Measurements from ENCODE around the gene CATSPERB.
A peak's percentile ranks its signal among the peaks of the same experiment; 100 is the strongest.

CATSPERB gene

DNA sequence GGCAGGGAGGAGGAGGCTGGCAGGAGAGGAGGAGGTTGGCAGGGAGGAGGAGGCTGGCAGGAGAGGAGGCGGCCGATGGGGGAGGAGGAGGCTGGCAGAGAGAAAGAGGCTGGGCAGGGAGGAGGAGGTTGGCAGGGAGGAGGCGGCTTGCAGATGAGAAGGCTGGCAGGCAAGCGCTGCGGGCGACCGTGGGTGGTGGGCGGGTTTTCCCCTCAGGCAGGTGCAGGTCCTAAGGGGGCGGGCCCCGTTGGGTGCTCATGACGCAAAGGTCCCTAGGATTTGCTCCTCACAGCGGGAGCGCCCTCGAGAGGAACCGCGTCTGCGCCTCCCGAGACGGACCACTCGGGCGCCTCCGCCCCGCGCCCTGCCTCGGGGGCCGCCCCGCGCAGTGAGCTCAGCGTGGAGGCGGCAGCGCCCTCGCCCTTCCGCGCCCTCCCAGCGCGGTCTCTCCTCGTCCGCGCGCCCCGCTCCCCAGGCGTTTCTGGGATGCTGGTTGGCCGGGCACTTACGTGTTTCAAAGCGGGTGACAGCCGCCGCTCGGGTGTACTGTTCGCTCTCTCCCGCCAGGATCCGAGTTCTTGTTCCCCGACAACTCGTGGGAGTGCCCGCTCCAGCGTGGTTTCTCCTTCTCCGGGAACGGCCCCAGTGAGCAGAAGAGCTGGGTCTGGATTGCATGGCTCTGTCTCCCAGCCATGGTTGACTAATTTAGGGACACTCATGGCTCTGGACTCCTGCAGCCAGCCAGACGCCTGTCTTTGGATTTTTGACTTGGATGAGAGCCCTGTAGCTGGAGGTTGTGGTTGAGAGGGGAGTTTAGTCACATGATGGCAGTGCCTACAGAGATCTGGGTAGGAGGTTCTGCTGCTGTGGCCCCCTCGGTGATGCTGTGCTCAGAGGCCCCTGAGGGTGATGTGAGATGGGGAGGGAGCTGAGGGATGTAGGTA is 157.7 kb downstream of the CATSPERB start (continued):
- peak; percentile 66 for TF ChIP-seq ZNF629 (tag by site-specific recombination; IDR thresholded peaks at IDR 0.05)
- TF ChIP-seq ZNF530 (tag by site-specific recombination; IDR thresholded peaks at IDR 0.05; ENCODE audit: low read depth): no peak
- peak; percentile 93 for TF ChIP-seq ZNF335 (tag by site-specific recombination; conservative IDR thresholded peaks at IDR 0.05)
- TF ChIP-seq, protein P1, sequence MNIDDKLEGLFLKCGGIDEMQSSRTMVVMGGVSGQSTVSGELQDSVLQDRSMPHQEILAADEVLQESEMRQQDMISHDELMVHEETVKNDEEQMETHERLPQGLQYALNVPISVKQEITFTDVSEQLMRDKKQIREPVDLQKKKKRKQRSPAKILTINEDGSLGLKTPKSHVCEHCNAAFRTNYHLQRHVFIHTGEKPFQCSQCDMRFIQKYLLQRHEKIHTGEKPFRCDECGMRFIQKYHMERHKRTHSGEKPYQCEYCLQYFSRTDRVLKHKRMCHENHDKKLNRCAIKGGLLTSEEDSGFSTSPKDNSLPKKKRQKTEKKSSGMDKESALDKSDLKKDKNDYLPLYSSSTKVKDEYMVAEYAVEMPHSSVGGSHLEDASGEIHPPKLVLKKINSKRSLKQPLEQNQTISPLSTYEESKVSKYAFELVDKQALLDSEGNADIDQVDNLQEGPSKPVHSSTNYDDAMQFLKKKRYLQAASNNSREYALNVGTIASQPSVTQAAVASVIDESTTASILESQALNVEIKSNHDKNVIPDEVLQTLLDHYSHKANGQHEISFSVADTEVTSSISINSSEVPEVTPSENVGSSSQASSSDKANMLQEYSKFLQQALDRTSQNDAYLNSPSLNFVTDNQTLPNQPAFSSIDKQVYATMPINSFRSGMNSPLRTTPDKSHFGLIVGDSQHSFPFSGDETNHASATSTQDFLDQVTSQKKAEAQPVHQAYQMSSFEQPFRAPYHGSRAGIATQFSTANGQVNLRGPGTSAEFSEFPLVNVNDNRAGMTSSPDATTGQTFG (tag by site-specific recombination; IDR thresholded peaks at IDR 0.05; ENCODE audit: borderline replicate concordance): no peak
- TF ChIP-seq, protein P2, sequence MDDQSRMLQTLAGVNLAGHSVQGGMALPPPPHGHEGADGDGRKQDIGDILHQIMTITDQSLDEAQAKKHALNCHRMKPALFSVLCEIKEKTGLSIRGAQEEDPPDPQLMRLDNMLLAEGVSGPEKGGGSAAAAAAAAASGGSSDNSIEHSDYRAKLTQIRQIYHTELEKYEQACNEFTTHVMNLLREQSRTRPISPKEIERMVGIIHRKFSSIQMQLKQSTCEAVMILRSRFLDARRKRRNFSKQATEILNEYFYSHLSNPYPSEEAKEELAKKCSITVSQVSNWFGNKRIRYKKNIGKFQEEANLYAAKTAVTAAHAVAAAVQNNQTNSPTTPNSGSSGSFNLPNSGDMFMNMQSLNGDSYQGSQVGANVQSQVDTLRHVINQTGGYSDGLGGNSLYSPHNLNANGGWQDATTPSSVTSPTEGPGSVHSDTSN (CRISPR knock-in tag; IDR thresholded peaks at IDR 0.05): no peak
- peak; percentile 91 for TF ChIP-seq EGR2 (tag by site-specific recombination; IDR thresholded peaks at IDR 0.05; ENCODE audit: low read depth)
- TF ChIP-seq, protein P3, sequence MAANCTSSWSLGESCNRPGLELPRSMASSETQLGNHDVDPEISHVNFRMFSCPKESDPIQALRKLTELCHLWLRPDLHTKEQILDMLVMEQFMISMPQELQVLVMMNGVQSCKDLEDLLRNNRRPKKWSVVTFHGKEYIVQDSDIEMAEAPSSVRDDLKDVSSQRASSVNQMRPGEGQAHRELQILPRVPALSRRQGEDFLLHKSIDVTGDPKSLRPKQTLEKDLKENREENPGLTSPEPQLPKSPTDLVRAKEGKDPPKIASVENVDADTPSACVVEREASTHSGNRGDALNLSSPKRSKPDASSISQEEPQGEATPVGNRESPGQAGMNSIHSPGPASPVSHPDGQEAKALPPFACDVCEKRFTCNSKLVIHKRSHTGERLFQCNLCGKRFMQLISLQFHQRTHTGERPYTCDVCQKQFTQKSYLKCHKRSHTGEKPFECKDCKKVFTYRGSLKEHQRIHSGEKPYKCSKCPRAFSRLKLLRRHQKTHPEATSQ (tag by site-specific recombination; IDR thresholded peaks at IDR 0.05): no peak
- no peak; the same call in 1 of the 2 replicates for TF ChIP-seq KLF10 (tag by site-specific recombination; IDR thresholded peaks at IDR 0.05)
- peak; percentile 49; the same call in 1 of the 2 replicates for TF ChIP-seq ZSCAN30 (tag by site-specific recombination; IDR thresholded peaks at IDR 0.05)
- TF ChIP-seq ZNF473 (tag by site-specific recombination; IDR thresholded peaks at IDR 0.05): no peak
- TF ChIP-seq, protein P4, sequence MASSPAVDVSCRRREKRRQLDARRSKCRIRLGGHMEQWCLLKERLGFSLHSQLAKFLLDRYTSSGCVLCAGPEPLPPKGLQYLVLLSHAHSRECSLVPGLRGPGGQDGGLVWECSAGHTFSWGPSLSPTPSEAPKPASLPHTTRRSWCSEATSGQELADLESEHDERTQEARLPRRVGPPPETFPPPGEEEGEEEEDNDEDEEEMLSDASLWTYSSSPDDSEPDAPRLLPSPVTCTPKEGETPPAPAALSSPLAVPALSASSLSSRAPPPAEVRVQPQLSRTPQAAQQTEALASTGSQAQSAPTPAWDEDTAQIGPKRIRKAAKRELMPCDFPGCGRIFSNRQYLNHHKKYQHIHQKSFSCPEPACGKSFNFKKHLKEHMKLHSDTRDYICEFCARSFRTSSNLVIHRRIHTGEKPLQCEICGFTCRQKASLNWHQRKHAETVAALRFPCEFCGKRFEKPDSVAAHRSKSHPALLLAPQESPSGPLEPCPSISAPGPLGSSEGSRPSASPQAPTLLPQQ (tag by site-specific recombination; IDR thresholded peaks at IDR 0.05): peak; percentile 58; the same call in 1 of the 2 replicates
- TF ChIP-seq YY2 (tag by site-specific recombination; IDR thresholded peaks at IDR 0.05): 0 out of 2 replicates have a peak, but pooled peaks have one; percentile 12
- no peak for TF ChIP-seq ZNF571 (tag by site-specific recombination; IDR thresholded peaks at IDR 0.05)
- TF ChIP-seq, protein P5, sequence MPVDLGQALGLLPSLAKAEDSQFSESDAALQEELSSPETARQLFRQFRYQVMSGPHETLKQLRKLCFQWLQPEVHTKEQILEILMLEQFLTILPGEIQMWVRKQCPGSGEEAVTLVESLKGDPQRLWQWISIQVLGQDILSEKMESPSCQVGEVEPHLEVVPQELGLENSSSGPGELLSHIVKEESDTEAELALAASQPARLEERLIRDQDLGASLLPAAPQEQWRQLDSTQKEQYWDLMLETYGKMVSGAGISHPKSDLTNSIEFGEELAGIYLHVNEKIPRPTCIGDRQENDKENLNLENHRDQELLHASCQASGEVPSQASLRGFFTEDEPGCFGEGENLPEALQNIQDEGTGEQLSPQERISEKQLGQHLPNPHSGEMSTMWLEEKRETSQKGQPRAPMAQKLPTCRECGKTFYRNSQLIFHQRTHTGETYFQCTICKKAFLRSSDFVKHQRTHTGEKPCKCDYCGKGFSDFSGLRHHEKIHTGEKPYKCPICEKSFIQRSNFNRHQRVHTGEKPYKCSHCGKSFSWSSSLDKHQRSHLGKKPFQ (tag by site-specific recombination; IDR thresholded peaks at IDR 0.05): no peak
- TF ChIP-seq ZNF837 (tag by site-specific recombination; IDR thresholded peaks at IDR 0.05): no peak
- TF ChIP-seq SP2 (tag by site-specific recombination; IDR thresholded peaks at IDR 0.05): peak; percentile 82
- no peak for TF ChIP-seq ZNF274 (IDR thresholded peaks at IDR 0.05; ENCODE audit: low read length)
- no peak for TF ChIP-seq ZNF274 (tag by site-specific recombination; IDR thresholded peaks at IDR 0.05; ENCODE audit: borderline replicate concordance)
- TF ChIP-seq ZNF658 (tag by site-specific recombination; IDR thresholded peaks at IDR 0.05): no peak
- no peak for TF ChIP-seq ZNF707 (tag by site-specific recombination; IDR thresholded peaks at IDR 0.05)
- TF ChIP-seq ZNF549 (tag by site-specific recombination; IDR thresholded peaks at IDR 0.05): no peak
- no peak for TF ChIP-seq HOXD13 (CRISPR knock-in tag; IDR thresholded peaks at IDR 0.05; ENCODE audit: borderline replicate concordance)
- no peak for TF ChIP-seq ZNF10 (tag by site-specific recombination; IDR thresholded peaks at IDR 0.05)
- TF ChIP-seq, protein P6, sequence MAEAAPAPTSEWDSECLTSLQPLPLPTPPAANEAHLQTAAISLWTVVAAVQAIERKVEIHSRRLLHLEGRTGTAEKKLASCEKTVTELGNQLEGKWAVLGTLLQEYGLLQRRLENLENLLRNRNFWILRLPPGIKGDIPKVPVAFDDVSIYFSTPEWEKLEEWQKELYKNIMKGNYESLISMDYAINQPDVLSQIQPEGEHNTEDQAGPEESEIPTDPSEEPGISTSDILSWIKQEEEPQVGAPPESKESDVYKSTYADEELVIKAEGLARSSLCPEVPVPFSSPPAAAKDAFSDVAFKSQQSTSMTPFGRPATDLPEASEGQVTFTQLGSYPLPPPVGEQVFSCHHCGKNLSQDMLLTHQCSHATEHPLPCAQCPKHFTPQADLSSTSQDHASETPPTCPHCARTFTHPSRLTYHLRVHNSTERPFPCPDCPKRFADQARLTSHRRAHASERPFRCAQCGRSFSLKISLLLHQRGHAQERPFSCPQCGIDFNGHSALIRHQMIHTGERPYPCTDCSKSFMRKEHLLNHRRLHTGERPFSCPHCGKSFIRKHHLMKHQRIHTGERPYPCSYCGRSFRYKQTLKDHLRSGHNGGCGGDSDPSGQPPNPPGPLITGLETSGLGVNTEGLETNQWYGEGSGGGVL (tag by site-specific recombination; IDR thresholded peaks at IDR 0.05): peak; percentile 84
- TF ChIP-seq KLF1 (tag by site-specific recombination; IDR thresholded peaks at IDR 0.05): peak; percentile 72
- no peak for TF ChIP-seq MZF1 (tag by site-specific recombination; IDR thresholded peaks at IDR 0.05; ENCODE audit: borderline replicate concordance)
- no peak for TF ChIP-seq ZNF302 (tag by site-specific recombination; IDR thresholded peaks at IDR 0.05; ENCODE audit: low read depth)

Data from HEK293 (cell line).